ENCODE data around the gene TEKTIP1.

The TEKTIP1 gene

GRCh38 chr19:3586707-3587346 is 47.9 kb downstream of the TEKTIP1 start:
- DNase-seq = no peak

GRCh38 chr19:3589439-3589838 is 50.5 kb downstream of the TEKTIP1 start:
- DNase-seq = no peak

- no peak for DNase-seq
Observed at GRCh38 chr19:3589949-3590348, 51.0 kb downstream of the TEKTIP1 start.

GRCh38 chr19:3590991-3591659 is 52.2 kb downstream of the TEKTIP1 start:
- no peak for DNase-seq

GRCh38 chr19:3591876-3592613 is 53.1 kb downstream of the TEKTIP1 start:
- DNase-seq = no peak

- no peak for DNase-seq
Observed at GRCh38 chr19:3593156-3593555, 54.2 kb downstream of the TEKTIP1 start.

Measured in fibroblast of upper back skin (primary cell).